Ovary (tissue), 9 donors: ENCODE results near the gene TBL1X. TPM values are rescaled to one million over a fixed set of nuclear protein-coding genes. Genes with fewer than 3 reads are reported as not detected.

ENCODE experiments used
- DNase-seq, 5 donors: peaks; one replicate each; pipeline ENCODE4 v3.0.0-alpha.2; 2019 to 2020
- H3K27ac ChIP-seq, 2 donors: fragments of 200-600 bp; one replicate each; pipeline versions ENCODE4 v1.5.1 to v1.8.0; 2019 to 2022
- H3K27me3 ChIP-seq: fragments of 200-600 bp; one replicate; pipeline ENCODE4 v1.8.0; 2022
- H3K36me3 ChIP-seq: fragments of 200-600 bp; sonication (generic); one replicate; pipeline ENCODE4 v1.5.1; 2019
- H3K4me1 ChIP-seq: one replicate; pipeline ENCODE4 v1.8.1; 2013; ENCODE audit warnings: mild to moderate bottlenecking, moderate library complexity; ENCODE audit not compliant: insufficient read depth
- H3K4me3 ChIP-seq: fragments of 200-600 bp; sonication (generic); one replicate; pipeline ENCODE4 v1.5.1; 2017
- H3K9me3 ChIP-seq, 2 donors: fragments of 200-600 bp in 1 of 2; sonication (generic) in 1 of 2; one replicate each; pipeline versions ENCODE4 v1.5.1 to v1.8.1; 2013 to 2019; ENCODE audit warnings: mild to moderate bottlenecking in 1 of 2, moderate library complexity in 1 of 2
- EP300 ChIP-seq: sonication (generic); formaldehyde crosslinking; IDR thresholded peaks from one replicate; pipeline ENCODE4 v1.6.1; 2017; ENCODE audit warnings: antibody characterized with exemption
- POLR2A ChIP-seq: fragments of 450-650 bp; IDR thresholded peaks from one replicate; pipeline ENCODE4 v1.6.1; 2017; ENCODE audit warnings: antibody characterized with exemption, mild to moderate bottlenecking, moderate library complexity
- WGBS, 3 donors: extraction: QIAGEN DNeasy Blood & Tissue Kit in 1 of 3; methylation state at CpG; one replicate each; pipeline versions ENCODE4 v1.1.5 to v1.1.7; 2013 to 2017; 5-methylcytosine and 5-hydroxymethylcytosine counted together
- intact Hi-C, 4 donors: fragments of 100-400 bp; cut with DNase I; formaldehyde crosslinking; loops; one replicate each; pipeline versions ENCODE4 v1.11.0 to v1.15.1; 2022 to 2023
- polyA plus RNA-seq, 2 donors: library from polyadenylated mRNA; stranded (reverse); fragments of 200-250 nt in 1 of 2; fragments of 350-450 nt in 1 of 2; fragmentation: Illumina TruSeq in 1 of 2; extraction: RNeasy Lipid Tissue Mini Kit (QIAGEN cat#74804) in 1 of 2; gene quantifications; one replicate each; pipeline ENCODE4 v1.2.3, GENCODE V29; 2013 to 2014
- total RNA-seq, 7 donors: library from RNA; depleted of rRNA in 2 of 7; stranded (reverse); fragments of >200 nt in 2 of 7; fragmentation: NEBNext Ultra II Directional in 3 of 7; extraction: Animal tissue kit (Norgen Biotek cat#: 25700) in 3 of 7; gene quantifications; one replicate each; pipeline versions ENCODE4 v1.1.0 to v1.2.4, GENCODE V29; 2016 to 2023
- TF ChIP-seq, protein P1 (sequence below), 3 donors: fragments of 450-650 bp in 2 of 3; fragments of 200-600 bp in 1 of 3; IDR thresholded peaks; one replicate each; pipeline versions ENCODE4 v1.5.1 to v1.8.0; 2016 to 2022; ENCODE audit warnings: antibody characterized with exemption in 3 of 3, mild to moderate bottlenecking in 1 of 3
- donor health status: DM: no; HTN: no; CAD: no; lungs with moderate emphysema.
- donor health status: DM: no; HTN: no; CAD: no.
- donor health status: Bipolar disorder and iron deficiency.
- donor health status: DM: yes; HTN: yes; CAD: no.
- donor health status: DM: no; HTN: no; CAD: no.
- donor health status: DM: yes; HTN: yes; CAD: no.

Gene TBL1X
- total and polyA plus RNA-seq, 9 donors = 11.3 to 50.5 (median 32.0) TPM

DNA sequence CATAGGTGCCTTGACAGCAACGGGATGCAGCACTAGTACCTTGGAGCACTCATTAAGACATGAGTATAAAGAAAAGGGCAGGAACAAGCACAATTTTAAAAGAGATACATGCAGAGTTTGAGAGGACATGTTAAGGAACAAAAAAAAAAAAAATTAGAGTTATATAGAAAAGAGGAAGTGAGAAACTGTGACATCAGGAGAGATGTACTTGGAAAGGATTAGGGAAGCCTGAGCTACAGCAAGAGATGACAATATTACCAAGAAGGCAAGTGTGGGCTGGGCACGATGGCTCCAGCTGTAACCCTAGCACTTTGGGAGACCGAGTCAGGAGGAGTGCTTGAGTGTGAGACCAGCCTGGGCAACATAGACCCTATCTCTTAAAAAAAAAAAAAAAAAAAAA, 263.4 kb downstream of the TBL1X start:
- TF ChIP-seq EP300 (no peak), POLR2A (no peak)
- TF ChIP-seq, protein P1, sequence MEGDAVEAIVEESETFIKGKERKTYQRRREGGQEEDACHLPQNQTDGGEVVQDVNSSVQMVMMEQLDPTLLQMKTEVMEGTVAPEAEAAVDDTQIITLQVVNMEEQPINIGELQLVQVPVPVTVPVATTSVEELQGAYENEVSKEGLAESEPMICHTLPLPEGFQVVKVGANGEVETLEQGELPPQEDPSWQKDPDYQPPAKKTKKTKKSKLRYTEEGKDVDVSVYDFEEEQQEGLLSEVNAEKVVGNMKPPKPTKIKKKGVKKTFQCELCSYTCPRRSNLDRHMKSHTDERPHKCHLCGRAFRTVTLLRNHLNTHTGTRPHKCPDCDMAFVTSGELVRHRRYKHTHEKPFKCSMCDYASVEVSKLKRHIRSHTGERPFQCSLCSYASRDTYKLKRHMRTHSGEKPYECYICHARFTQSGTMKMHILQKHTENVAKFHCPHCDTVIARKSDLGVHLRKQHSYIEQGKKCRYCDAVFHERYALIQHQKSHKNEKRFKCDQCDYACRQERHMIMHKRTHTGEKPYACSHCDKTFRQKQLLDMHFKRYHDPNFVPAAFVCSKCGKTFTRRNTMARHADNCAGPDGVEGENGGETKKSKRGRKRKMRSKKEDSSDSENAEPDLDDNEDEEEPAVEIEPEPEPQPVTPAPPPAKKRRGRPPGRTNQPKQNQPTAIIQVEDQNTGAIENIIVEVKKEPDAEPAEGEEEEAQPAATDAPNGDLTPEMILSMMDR (IDR thresholded peaks at IDR 0.05) = no peak

DNA sequence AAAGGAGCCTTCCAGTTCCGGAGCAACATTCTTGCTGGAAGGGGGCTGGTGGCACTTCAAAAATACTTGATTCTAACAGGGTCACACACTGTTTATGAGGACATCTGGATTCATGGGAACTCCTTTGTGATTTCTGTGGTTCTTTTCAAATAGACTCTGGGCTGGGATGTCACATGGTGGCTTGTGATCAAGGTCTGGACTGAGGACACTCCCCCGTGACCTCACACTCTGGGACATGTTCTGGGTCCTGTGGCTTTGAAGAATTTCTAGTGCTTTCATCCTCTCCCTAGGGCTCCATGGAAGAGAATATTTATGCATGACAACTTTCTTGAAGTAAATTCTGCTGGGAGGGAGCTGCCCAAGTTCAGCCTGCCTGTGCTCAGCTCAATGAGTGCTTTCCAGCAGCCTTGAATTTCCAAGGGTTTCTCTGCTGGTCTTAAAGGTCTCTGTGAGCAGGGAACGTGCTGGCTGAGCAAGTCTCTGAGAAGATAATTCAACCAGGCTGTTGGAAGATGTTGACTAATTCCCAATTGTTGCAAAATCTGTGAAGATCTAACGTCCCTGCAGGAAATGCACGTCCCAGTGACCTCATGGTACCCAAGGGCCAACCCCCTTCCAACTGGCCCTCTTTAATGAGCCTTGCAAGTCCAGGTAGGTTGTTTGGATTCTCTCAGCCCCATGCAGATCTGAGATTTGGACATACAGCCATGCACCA, 264.5 kb downstream of the TBL1X start:
- no peaks in the 10 kb centered on the region for H3K36me3 ChIP-seq
- 71 to 77% (median 75%) methylated on average over 5 of the region's 5 CpGs for WGBS, 3 donors
- H3K9me3 ChIP-seq = no peaks in the 10 kb centered on the region
- H3K27ac ChIP-seq = no peak overlapping the region
- intact Hi-C loops = no loop called here
- no peaks in the 10 kb centered on the region for H3K27me3 ChIP-seq
- TF ChIP-seq EP300 (no peak), POLR2A (no peak)
- TF ChIP-seq, protein P1 (IDR thresholded peaks at IDR 0.05) = no peak
- H3K4me1 ChIP-seq = no peaks in the 10 kb centered on the region
- no peak for DNase-seq
- no peak overlapping the region for H3K4me3 ChIP-seq

More for the DNA sequence above, 263.4 kb downstream of the TBL1X start:
- no peaks in the 10 kb centered on the region for H3K9me3 ChIP-seq
- intact Hi-C loops = no loop called here
- no peak overlapping the region for H3K4me3 ChIP-seq
- WGBS, 3 donors = 71 to 90% (median 79%) methylated on average over 3 of the region's 3 CpGs
- H3K36me3 ChIP-seq = no peaks in the 10 kb centered on the region
- H3K27ac ChIP-seq = no peak overlapping the region
- no peak for DNase-seq
- H3K4me1 ChIP-seq = no peaks in the 10 kb centered on the region
- no peaks in the 10 kb centered on the region for H3K27me3 ChIP-seq

DNA sequence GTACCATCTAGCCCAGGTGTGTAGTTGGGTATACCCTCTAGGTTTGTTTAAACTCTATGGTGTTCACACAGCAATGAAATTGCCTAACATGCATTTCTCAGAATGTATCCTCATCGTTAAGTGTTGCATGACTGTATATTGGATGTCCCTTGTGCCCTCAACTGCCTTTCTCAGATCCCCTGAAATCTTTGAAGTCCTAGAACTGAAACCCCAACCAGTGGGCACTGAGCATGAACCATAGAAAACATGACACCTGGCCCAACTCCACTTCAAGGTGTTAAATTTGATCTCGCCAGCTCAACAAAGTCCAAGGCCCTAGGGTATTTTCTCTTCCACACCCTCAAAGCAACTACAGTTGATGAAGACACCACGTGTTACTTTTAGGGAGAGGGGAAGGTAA, 265.2 kb downstream of the TBL1X start:
- Histone ChIP-seq H3K27ac (no peak overlapping the region), H3K36me3 (no peaks in the 10 kb centered on the region), H3K9me3 (no peaks in the 10 kb centered on the region), H3K27me3 (no peaks in the 10 kb centered on the region), H3K4me3 (no peak overlapping the region), H3K4me1 (no peaks in the 10 kb centered on the region)
- no peak for DNase-seq
- TF ChIP-seq POLR2A (no peak), EP300 (no peak)
- TF ChIP-seq, protein P1 (IDR thresholded peaks at IDR 0.05) = no peak
- 72 to 87% (median 80%) methylated on average over 3 of the region's 3 CpGs for WGBS, 3 donors
- intact Hi-C loops = no loop called here

DNA sequence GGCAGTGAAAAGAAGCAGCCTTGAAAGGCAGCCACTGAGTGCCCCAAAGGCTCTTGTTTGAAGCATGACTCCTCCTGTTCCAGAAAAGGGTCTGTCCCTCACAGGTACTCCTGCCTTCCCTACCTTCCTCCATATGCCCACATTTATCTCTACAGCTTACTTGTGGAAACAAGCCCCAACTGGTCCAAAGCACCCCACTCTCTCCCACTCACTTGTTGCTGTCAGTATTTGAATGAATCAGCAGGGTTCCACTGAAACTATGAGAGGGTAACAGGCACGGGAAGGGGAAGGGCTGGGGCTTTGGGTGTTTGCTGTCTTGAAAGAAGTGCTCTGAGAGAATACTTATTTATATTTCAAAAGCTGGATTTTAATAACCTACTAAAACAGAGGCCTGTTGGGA, 265.9 kb downstream of the TBL1X start:
- Histone ChIP-seq H3K4me3 (no peak overlapping the region), H3K27ac (no peak overlapping the region), H3K27me3 (no peaks in the 10 kb centered on the region), H3K4me1 (no peaks in the 10 kb centered on the region), H3K9me3 (no peaks in the 10 kb centered on the region), H3K36me3 (no peaks in the 10 kb centered on the region)
- no peak for DNase-seq
- WGBS, 3 donors = 56 to 74% (median 61%) methylated on average over 1 of the region's 1 CpG
- intact Hi-C loops = no loop called here
- TF ChIP-seq POLR2A (no peak), EP300 (no peak)
- TF ChIP-seq, protein P1 (IDR thresholded peaks at IDR 0.05) = no peak
